Ascending aorta (tissue), 2 donors: Measurements from ENCODE around the gene SMIM38. TPM values are rescaled to one million over a fixed set of nuclear protein-coding genes. Genes with fewer than 3 reads are reported as not detected.

Experiments used
- DNase-seq, 2 donors: peaks; one replicate each; pipeline ENCODE4 v3.0.0-alpha.2; 2019; ENCODE audit warnings: low spot score in 2 of 2
- H3K27ac ChIP-seq, 2 donors: fragments of 200-600 bp; sonication (generic); one replicate each; pipeline ENCODE4 v1.5.1; 2016 to 2017; ENCODE audit warnings: mild to moderate bottlenecking in 1 of 2
- H3K27me3 ChIP-seq: fragments of 200-600 bp; sonication (generic); one replicate; pipeline ENCODE4 v1.5.1; 2017
- H3K36me3 ChIP-seq, 2 donors: fragments of 200-600 bp; sonication (generic); one replicate each; pipeline ENCODE4 v1.5.1; 2016
- H3K4me1 ChIP-seq, 2 donors: fragments of 200-600 bp; sonication (generic); one replicate each; pipeline ENCODE4 v1.5.1; 2016 to 2017; ENCODE audit warnings: mild to moderate bottlenecking in 1 of 2
- H3K4me3 ChIP-seq, 2 donors: fragments of 200-600 bp; sonication (generic); one replicate each; pipeline ENCODE4 v1.5.1; 2016 to 2017; ENCODE audit warnings: mild to moderate bottlenecking in 1 of 2
- H3K9me3 ChIP-seq, 2 donors: fragments of 200-600 bp; sonication (generic); one replicate each; pipeline ENCODE4 v1.5.1; 2016
- intact Hi-C: fragments of 100-400 bp; cut with DNase I; formaldehyde crosslinking; loops from one replicate; pipeline ENCODE4 v1.15.1; 2023
- total RNA-seq: library from RNA; depleted of rRNA; stranded (reverse); fragments of >200 nt; gene quantifications from one replicate; pipeline ENCODE4 v1.1.0, GENCODE V29; 2016
- TF ChIP-seq, protein P1 (sequence below), 3 experiments: fragments of 200-600 bp in 2 of 3; fragments of 450-650 bp in 1 of 3; sonication (generic) in 2 of 3; IDR thresholded peaks; one replicate each; pipeline ENCODE4 v1.5.1; 2016 to 2019; ENCODE audit warnings: antibody characterized with exemption in 3 of 3, mild to moderate bottlenecking in 1 of 3, moderate library complexity in 1 of 3

The SMIM38 gene
- total RNA-seq, 1 donor from 2014 or later = 3.1 TPM

DNA sequence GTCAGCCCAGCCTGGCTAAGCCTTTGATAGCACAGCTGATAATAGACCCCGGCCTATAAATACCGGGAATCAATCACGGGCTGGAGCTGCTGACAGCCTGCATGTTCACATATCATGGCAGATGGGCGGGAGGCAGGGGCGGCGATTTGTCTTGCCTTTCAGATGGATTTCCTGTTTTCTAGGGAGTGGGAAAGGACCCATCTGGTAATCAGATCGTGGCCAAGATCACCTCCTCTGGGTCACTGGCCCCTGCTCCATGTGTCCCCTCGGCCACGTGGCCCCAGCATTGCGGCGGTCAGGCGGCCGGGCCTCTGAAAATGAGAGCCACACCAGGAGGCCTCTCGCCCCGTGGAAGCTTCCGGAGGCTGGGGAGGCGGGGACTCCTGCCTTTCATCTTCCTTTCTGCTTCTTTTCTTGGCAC lies 36.6 kb downstream of the SMIM38 start:
- Histone ChIP-seq H3K27ac (no peak overlapping the region), H3K36me3 (no peaks in the 10 kb centered on the region), H3K27me3 (no peaks in the 10 kb centered on the region), H3K9me3 (no peaks in the 10 kb centered on the region), H3K4me3 (no peak overlapping the region), H3K4me1 (no peaks in the 10 kb centered on the region)
- intact Hi-C loops = no loop called here
- DNase-seq = no peak
- TF ChIP-seq, protein P1, sequence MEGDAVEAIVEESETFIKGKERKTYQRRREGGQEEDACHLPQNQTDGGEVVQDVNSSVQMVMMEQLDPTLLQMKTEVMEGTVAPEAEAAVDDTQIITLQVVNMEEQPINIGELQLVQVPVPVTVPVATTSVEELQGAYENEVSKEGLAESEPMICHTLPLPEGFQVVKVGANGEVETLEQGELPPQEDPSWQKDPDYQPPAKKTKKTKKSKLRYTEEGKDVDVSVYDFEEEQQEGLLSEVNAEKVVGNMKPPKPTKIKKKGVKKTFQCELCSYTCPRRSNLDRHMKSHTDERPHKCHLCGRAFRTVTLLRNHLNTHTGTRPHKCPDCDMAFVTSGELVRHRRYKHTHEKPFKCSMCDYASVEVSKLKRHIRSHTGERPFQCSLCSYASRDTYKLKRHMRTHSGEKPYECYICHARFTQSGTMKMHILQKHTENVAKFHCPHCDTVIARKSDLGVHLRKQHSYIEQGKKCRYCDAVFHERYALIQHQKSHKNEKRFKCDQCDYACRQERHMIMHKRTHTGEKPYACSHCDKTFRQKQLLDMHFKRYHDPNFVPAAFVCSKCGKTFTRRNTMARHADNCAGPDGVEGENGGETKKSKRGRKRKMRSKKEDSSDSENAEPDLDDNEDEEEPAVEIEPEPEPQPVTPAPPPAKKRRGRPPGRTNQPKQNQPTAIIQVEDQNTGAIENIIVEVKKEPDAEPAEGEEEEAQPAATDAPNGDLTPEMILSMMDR (IDR thresholded peaks at IDR 0.05) = no peak

DNA sequence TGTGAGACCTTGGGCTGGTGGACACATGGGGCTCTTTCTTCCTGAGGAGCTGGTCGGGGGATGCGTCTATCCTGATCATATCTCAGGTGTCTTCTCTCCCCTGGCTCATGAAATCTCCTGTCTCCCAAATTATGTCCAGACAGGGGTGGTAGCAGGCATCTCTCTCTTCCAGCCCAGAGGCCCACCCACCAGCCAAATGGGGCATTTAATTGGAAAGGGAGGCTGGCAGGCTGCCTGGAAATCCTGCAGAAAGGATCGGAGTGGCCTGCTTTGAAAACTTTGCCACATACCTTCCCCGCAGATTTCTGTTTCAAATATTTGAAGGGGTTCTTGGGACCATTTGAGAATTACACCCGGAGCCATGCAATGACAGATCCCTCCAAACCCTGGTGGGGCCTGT lies 37.4 kb downstream of the SMIM38 start:
- intact Hi-C loops = no loop called here
- Histone ChIP-seq H3K27ac (no peak overlapping the region), H3K4me1 (no peaks in the 10 kb centered on the region), H3K27me3 (no peaks in the 10 kb centered on the region), H3K9me3 (no peaks in the 10 kb centered on the region), H3K4me3 (no peak overlapping the region), H3K36me3 (no peaks in the 10 kb centered on the region)
- no peak for DNase-seq
- TF ChIP-seq, protein P1 (IDR thresholded peaks at IDR 0.05) = no peak

DNA sequence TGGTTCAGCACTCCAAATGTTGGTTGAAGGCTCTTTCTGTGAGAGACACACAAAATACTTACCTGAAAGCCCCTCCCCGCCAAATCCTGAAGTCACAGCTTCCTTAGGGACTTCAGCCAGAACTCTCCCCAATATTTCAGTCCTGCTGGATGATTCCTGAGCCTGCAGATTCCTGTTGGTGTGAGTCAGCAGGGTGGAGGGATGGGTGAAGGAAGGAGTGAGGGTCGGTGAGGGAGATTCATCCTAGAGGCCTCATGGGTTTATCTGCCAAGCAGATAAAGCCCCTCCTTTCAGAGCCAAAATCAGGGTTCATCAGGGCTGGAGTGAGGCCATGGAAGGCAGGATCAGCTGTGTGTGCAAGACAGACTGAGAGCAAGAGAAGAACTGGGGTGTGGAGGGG lies 37.9 kb downstream of the SMIM38 start:
- Histone ChIP-seq H3K36me3 (no peaks in the 10 kb centered on the region), H3K4me3 (no peak overlapping the region), H3K9me3 (no peaks in the 10 kb centered on the region), H3K4me1 (no peaks in the 10 kb centered on the region), H3K27ac (no peak overlapping the region), H3K27me3 (no peaks in the 10 kb centered on the region)
- no peak for DNase-seq
- TF ChIP-seq, protein P1 (IDR thresholded peaks at IDR 0.05) = no peak
- intact Hi-C loops = no loop called here

DNA sequence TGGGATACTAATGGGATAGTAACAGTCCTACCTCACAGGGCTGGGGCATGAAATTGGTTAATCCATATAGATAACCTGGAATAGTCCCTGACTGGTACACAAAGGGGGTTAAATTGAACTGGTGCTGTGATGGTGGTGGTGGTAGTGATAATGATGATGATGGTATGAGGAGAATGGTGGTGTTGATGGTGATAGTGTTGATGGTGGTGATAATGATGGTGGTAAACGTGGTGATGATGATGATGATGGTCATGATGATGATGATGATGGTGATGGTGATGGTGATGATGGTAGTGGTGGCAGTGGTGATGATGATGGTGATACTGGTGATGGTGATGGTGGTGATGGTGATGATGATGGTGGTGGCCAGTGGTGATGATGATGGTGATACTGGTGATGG lies 38.7 kb downstream of the SMIM38 start:
- H3K4me1 ChIP-seq = no peaks in the 10 kb centered on the region
- intact Hi-C loops = no loop called here
- DNase-seq = no peak

GRCh38 chr11:69194956-69195355 lies 39.2 kb downstream of the SMIM38 start:
- Histone ChIP-seq H3K9me3 (no peaks in the 10 kb centered on the region), H3K27me3 (no peaks in the 10 kb centered on the region), H3K4me3 (no peak overlapping the region), H3K36me3 (no peaks in the 10 kb centered on the region), H3K4me1 (no peaks in the 10 kb centered on the region), H3K27ac (no peak overlapping the region)
- TF ChIP-seq, protein P1 (IDR thresholded peaks at IDR 0.05) = no peak
- DNase-seq = no peak
- intact Hi-C loops = no loop called here

More for the DNA sequence above, 38.7 kb downstream of the SMIM38 start:
- Histone ChIP-seq H3K27ac (no peak overlapping the region), H3K36me3 (no peaks in the 10 kb centered on the region), H3K4me3 (no peak overlapping the region), H3K27me3 (no peaks in the 10 kb centered on the region), H3K9me3 (no peaks in the 10 kb centered on the region)
- TF ChIP-seq, protein P1 (IDR thresholded peaks at IDR 0.05) = no peak
